H9 (cell line): ENCODE measurements around the gene ANO9. TPM values are rescaled to one million over a fixed set of nuclear protein-coding genes. Genes with fewer than 3 reads are reported as not detected.

Experiments
- DNase-seq: peaks from one replicate; pipeline ENCODE4 v3.0.0-alpha.2; 2017
- H2AFZ ChIP-seq: one replicate; pipeline ENCODE4 v1.6.1; 2013; ENCODE audit warnings: mild to moderate bottlenecking, low read length, control low read depth, moderate library complexity
- H2AK5ac ChIP-seq: 2 replicates; pipeline ENCODE4 v1.6.1; 2013; ENCODE audit warnings: low read length, control low read depth, mixed read lengths; ENCODE audit not compliant: insufficient read length
- H2BK120ac ChIP-seq: one replicate; pipeline ENCODE4 v1.6.1; 2013; ENCODE audit warnings: low read depth, mild to moderate bottlenecking, low read length, control low read depth, inconsistent platforms; ENCODE audit not compliant: poor library complexity, severe bottlenecking
- H2BK12ac ChIP-seq: 2 replicates; pipeline ENCODE4 v1.6.1; 2013; ENCODE audit warnings: low read length, control low read depth, mixed read lengths, low read depth; ENCODE audit not compliant: insufficient read length
- H2BK15ac ChIP-seq: 2 replicates; pipeline ENCODE4 v1.6.1; 2013; ENCODE audit warnings: low read depth, low read length, control low read depth
- H2BK20ac ChIP-seq: one replicate; pipeline ENCODE4 v1.6.1; 2013; ENCODE audit warnings: low read depth, mild to moderate bottlenecking, low read length, control low read depth, inconsistent platforms; ENCODE audit not compliant: poor library complexity, severe bottlenecking
- H2BK5ac ChIP-seq: 2 replicates; pipeline ENCODE4 v1.6.1; 2013; ENCODE audit warnings: low read length, control low read depth, mixed read lengths; ENCODE audit not compliant: insufficient read length
- H3K14ac ChIP-seq: 2 replicates; pipeline ENCODE4 v1.6.1; 2013; ENCODE audit warnings: low read length, control low read depth; ENCODE audit not compliant: insufficient read depth
- H3K18ac ChIP-seq: 2 replicates; pipeline ENCODE4 v1.6.1; 2013; ENCODE audit warnings: low read depth, mild to moderate bottlenecking, mixed read lengths, low read length, control low read depth; ENCODE audit not compliant: insufficient read length
- H3K23ac ChIP-seq: 2 replicates; pipeline ENCODE4 v1.6.1; 2013; ENCODE audit warnings: low read length, control low read depth, mixed read lengths, low read depth; ENCODE audit not compliant: insufficient read length
- H3K23me2 ChIP-seq: 2 replicates; pipeline ENCODE4 v1.6.1; 2013; ENCODE audit warnings: low read depth, mild to moderate bottlenecking, mixed read lengths, low read length, control low read depth; ENCODE audit not compliant: insufficient read length, poor library complexity, severe bottlenecking
- H3K27ac ChIP-seq: 2 replicates; pipeline ENCODE4 v1.5.1; 2013; ENCODE audit warnings: low read length, control low read depth, mixed read lengths, low read depth; ENCODE audit not compliant: insufficient read length
- H3K27me3 ChIP-seq: 2 replicates; pipeline ENCODE4 v1.6.1; 2013; ENCODE audit warnings: low read length, control low read depth, inconsistent platforms; ENCODE audit not compliant: insufficient read depth
- H3K4ac ChIP-seq: 2 replicates; pipeline ENCODE4 v1.6.1; 2013; ENCODE audit warnings: low read depth, mild to moderate bottlenecking, control low read depth, inconsistent platforms, low read length, moderate library complexity
- H3K4me1 ChIP-seq: 2 replicates; pipeline ENCODE4 v1.6.1; 2013; ENCODE audit warnings: low read length, control low read depth, inconsistent platforms; ENCODE audit not compliant: insufficient read depth
- H3K4me2 ChIP-seq: 2 replicates; pipeline ENCODE4 v1.6.1; 2013; ENCODE audit warnings: low read length, control low read depth, mixed read lengths; ENCODE audit not compliant: insufficient read length, insufficient read depth
- H3K56ac ChIP-seq: 2 replicates; pipeline ENCODE4 v1.6.1; 2013; ENCODE audit warnings: low read depth, mild to moderate bottlenecking, mixed read lengths, low read length, control low read depth; ENCODE audit not compliant: insufficient read length
- H3K79me1 ChIP-seq: 2 replicates; pipeline ENCODE4 v1.6.1; 2013; ENCODE audit warnings: low read depth, mild to moderate bottlenecking, moderate library complexity, low read length, control low read depth, inconsistent platforms; ENCODE audit not compliant: insufficient read depth, poor library complexity, severe bottlenecking
- H3K79me2 ChIP-seq: 2 replicates; pipeline ENCODE4 v1.6.1; 2013; ENCODE audit warnings: low read length, control low read depth, inconsistent platforms; ENCODE audit not compliant: insufficient read depth
- H3K9ac ChIP-seq: 2 replicates; pipeline ENCODE4 v1.6.1; 2013; ENCODE audit warnings: low read length, control low read depth, mixed read lengths; ENCODE audit not compliant: insufficient read length; ENCODE audit errors: extremely low read depth
- H3K9me3 ChIP-seq: one replicate; pipeline ENCODE4 v1.6.1; 2013; ENCODE audit warnings: low read depth, low read length, inconsistent platforms; ENCODE audit not compliant: control insufficient read depth
- H3T11ph ChIP-seq: one replicate; pipeline ENCODE4 v1.6.1; 2013; ENCODE audit warnings: mild to moderate bottlenecking, low read length, control low read depth, inconsistent platforms
- H4K20me1 ChIP-seq: one replicate; pipeline ENCODE4 v1.6.1; 2013; ENCODE audit not compliant: control insufficient read depth, insufficient read length, insufficient read depth
- H4K5ac ChIP-seq: 2 replicates; pipeline ENCODE4 v1.6.1; 2013; ENCODE audit warnings: low read depth, mild to moderate bottlenecking, mixed read lengths, low read length, control low read depth; ENCODE audit not compliant: insufficient read length
- H4K8ac ChIP-seq: replicated peaks from 2 replicates; pipeline ENCODE4 v1.6.1; 2013; ENCODE audit warnings: low read length, control low read depth, mixed read lengths, low read depth; ENCODE audit not compliant: insufficient read length
- H4K91ac ChIP-seq: 2 replicates; pipeline ENCODE4 v1.6.1; 2013; ENCODE audit warnings: low read depth, mild to moderate bottlenecking, moderate library complexity, mixed read lengths, low read length, control low read depth; ENCODE audit not compliant: insufficient read length
- H3K27ac Mint-ChIP-seq, 3 experiments: 2 replicates in 2 of 3; 3 replicates in 1 of 3; pipeline ENCODE4 v1.8.0; 2020 to 2021; ENCODE audit warnings: mixed read lengths in 3 of 3, mild to moderate bottlenecking in 1 of 3, moderate library complexity in 1 of 3
- H3K27me3 Mint-ChIP-seq: 2 replicates; pipeline ENCODE4 v1.8.0; 2021; ENCODE audit warnings: low read depth, mild to moderate bottlenecking, moderate library complexity, mixed read lengths
- H3K36me3 Mint-ChIP-seq, 3 experiments: 2 replicates in 2 of 3; 3 replicates in 1 of 3; pipeline ENCODE4 v1.8.0; 2020 to 2021; ENCODE audit warnings: low read depth in 3 of 3, mixed read lengths in 3 of 3; ENCODE audit not compliant: insufficient read depth in 1 of 3
- H3K4me1 Mint-ChIP-seq, 2 experiments: 2 replicates each; pipeline ENCODE4 v1.8.0; 2020; ENCODE audit warnings: mixed read lengths in 2 of 2
- H3K4me3 Mint-ChIP-seq, 2 experiments: 2 replicates in 1 of 2; 3 replicates in 1 of 2; pipeline ENCODE4 v1.8.0; 2020 to 2021; ENCODE audit warnings: mild to moderate bottlenecking in 2 of 2, mixed read lengths in 2 of 2, moderate library complexity in 1 of 2
- H3K9me3 Mint-ChIP-seq, 2 experiments: 2 replicates in 1 of 2; 3 replicates in 1 of 2; pipeline ENCODE4 v1.8.0; 2020; ENCODE audit warnings: mild to moderate bottlenecking in 2 of 2, mixed read lengths in 2 of 2, moderate library complexity in 1 of 2
- WGBS: extraction: QIAGEN DNeasy Blood & Tissue Kit; methylation state at CpG from one replicate; pipeline ENCODE4 v1.1.7; 2013; ENCODE audit warnings: missing lambda C conversion rate, low lambda C conversion rate, mixed read lengths; ENCODE audit not compliant: insufficient read length; ENCODE audit errors: extremely low coverage; 5-methylcytosine and 5-hydroxymethylcytosine counted together
- total RNA-seq: library from RNA; stranded (reverse); gene quantifications from 2 replicates; pipeline ENCODE4 v1.2.1, GENCODE V29; 2021
- TF ChIP-seq, protein P1 (sequence below): fragments of 200-600 bp; sonication (generic); conservative IDR thresholded peaks from 3 replicates; pipeline ENCODE4 v1.8.0; 2021; ENCODE audit warnings: antibody characterized with exemption, mild to moderate bottlenecking

ANO9 gene
- total RNA-seq, 1 experiment from 2014 or later = 13.1 TPM

DNA sequence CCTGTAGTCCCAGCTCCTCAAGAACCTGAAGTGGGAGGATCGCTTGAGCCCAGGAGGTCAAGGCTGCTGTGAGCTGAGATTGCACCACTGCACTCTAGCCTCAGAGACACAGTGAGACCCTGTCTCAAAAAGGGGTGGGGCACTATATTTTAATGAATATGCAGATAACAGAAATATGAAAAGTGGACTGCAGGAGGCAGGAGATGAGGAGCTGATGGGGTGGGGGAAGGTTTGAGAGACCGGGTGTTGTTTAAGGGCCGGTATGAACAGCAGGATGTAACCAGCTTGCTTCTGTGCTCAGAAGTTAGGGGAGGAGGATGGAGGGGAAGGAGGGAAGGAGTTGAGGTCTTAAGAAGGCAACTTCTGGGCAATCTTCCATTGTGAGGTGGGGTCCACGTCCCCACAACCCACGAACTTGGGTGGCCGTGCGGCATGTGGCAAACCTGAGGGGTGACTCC lies 73.8 kb downstream of the ANO9 start:
- Histone ChIP-seq H4K91ac (no peak overlapping the region), H3K27me3 (no peaks in the 10 kb centered on the region), H3K27ac (no peak overlapping the region), H3K9me3 (no peaks in the 10 kb centered on the region), H3K14ac (no peak overlapping the region), H4K8ac (no peak overlapping the region), H3K56ac (no peak overlapping the region), H2BK20ac (no peak overlapping the region), H3K18ac (no peak overlapping the region), H2BK15ac (no peak overlapping the region), H3K23ac (no peak overlapping the region), H3K79me2 (no peaks in the 10 kb centered on the region), H3T11ph (no peak overlapping the region), H2BK120ac (no peak overlapping the region), H4K20me1 (no peaks in the 10 kb centered on the region), H2BK5ac (no peak overlapping the region), H3K4me1 (no peaks in the 10 kb centered on the region), H2AK5ac (no peak overlapping the region), H3K9ac (no peak overlapping the region), H4K5ac (no peak overlapping the region), H3K23me2 (no peaks in the 10 kb centered on the region), H2BK12ac (no peak overlapping the region), H2AFZ (no peak overlapping the region), H3K4me2 (peak overlapping the region; percentile 69), H3K79me1 (peaks cover 9% of the 10 kb centered on the region), H3K4ac (no peak overlapping the region)
- H3K27me3 Mint-ChIP-seq = peaks cover 17% of the 10 kb centered on the region
- DNase-seq = no peak
- peaks cover 16 to 23% (median 18%) of the 10 kb centered on the region in 3 experiments for H3K36me3 Mint-ChIP-seq
- TF ChIP-seq, protein P1, sequence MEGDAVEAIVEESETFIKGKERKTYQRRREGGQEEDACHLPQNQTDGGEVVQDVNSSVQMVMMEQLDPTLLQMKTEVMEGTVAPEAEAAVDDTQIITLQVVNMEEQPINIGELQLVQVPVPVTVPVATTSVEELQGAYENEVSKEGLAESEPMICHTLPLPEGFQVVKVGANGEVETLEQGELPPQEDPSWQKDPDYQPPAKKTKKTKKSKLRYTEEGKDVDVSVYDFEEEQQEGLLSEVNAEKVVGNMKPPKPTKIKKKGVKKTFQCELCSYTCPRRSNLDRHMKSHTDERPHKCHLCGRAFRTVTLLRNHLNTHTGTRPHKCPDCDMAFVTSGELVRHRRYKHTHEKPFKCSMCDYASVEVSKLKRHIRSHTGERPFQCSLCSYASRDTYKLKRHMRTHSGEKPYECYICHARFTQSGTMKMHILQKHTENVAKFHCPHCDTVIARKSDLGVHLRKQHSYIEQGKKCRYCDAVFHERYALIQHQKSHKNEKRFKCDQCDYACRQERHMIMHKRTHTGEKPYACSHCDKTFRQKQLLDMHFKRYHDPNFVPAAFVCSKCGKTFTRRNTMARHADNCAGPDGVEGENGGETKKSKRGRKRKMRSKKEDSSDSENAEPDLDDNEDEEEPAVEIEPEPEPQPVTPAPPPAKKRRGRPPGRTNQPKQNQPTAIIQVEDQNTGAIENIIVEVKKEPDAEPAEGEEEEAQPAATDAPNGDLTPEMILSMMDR = no peak
- WGBS = no CpG with 5 or more reads among the region's 7 CpGs
- H3K27ac Mint-ChIP-seq = no peak overlapping the region; a peak in 3 of 7 replicates
- peaks cover 20 to 27% of the 10 kb centered on the region in 2 experiments for H3K4me1 Mint-ChIP-seq
- H3K9me3 Mint-ChIP-seq = peaks cover 3 to 4% of the 10 kb centered on the region in 2 experiments; a peak in 4 of 5 replicates
- peak overlapping the region; percentile 77 to 89 for H3K4me3 Mint-ChIP-seq

Other genes with a start within 250 kb of the ANO9 start
- not detected in 2 replicates for gene SCGB1C1, start 248.9 kb downstream of the ANO9 start, total RNA-seq
- 44.1 and 49.4 TPM in 2 replicates for gene BET1L, start 234.6 kb downstream of the ANO9 start, total RNA-seq
- gene RIC8A, start 234.3 kb downstream of the ANO9 start, total RNA-seq = 94.9 and 98.1 TPM in 2 replicates
- 13.2 and 13.9 TPM in 2 replicates for gene SIRT3, start 205.7 kb downstream of the ANO9 start, total RNA-seq
- 141 and 148 TPM in 2 replicates for gene PSMD13, start 205.0 kb downstream of the ANO9 start, total RNA-seq
- gene NLRP6, start 163.6 kb downstream of the ANO9 start, total RNA-seq = not detected in 2 replicates
- gene PGGHG, start 152.9 kb downstream of the ANO9 start, total RNA-seq = 57.9 and 58.3 TPM in 2 replicates
- gene IFITM5, start 142.5 kb downstream of the ANO9 start, total RNA-seq = not detected in 2 replicates
- 421 and 425 TPM in 2 replicates for gene IFITM2, start 134.2 kb downstream of the ANO9 start, total RNA-seq
- gene IFITM1, start 128.0 kb downstream of the ANO9 start, total RNA-seq = 498 and 500 TPM in 2 replicates
- gene IFITM3, start 121.2 kb downstream of the ANO9 start, total RNA-seq = 419 and 425 TPM in 2 replicates
- 101 and 105 TPM in 2 replicates for gene B4GALNT4, start 72.5 kb downstream of the ANO9 start, total RNA-seq
- 41.7 and 43.8 TPM in 2 replicates for gene PKP3, start 47.8 kb downstream of the ANO9 start, total RNA-seq
- 85.7 and 89.7 TPM in 2 replicates for gene SIGIRR, start 27.0 kb downstream of the ANO9 start, total RNA-seq
- gene PTDSS2, start 8.3 kb upstream of the ANO9 start, total RNA-seq = 53.4 and 55.3 TPM in 2 replicates
- gene RNH1, start 65.2 kb upstream of the ANO9 start, total RNA-seq = 60.0 and 67.0 TPM in 2 replicates
- 61.8 and 66.0 TPM in 2 replicates for gene HRAS, start 93.6 kb upstream of the ANO9 start, total RNA-seq
- 3.1 and 3.4 TPM in 2 replicates for gene LRRC56, start 95.5 kb upstream of the ANO9 start, total RNA-seq
- 4.2 and 4.7 TPM in 2 replicates for gene LMNTD2, start 118.7 kb upstream of the ANO9 start, total RNA-seq
- gene RASSF7, start 119.0 kb upstream of the ANO9 start, total RNA-seq = 26.3 and 30.0 TPM in 2 replicates
- gene PHRF1, start 134.5 kb upstream of the ANO9 start, total RNA-seq = 48.9 and 50.6 TPM in 2 replicates
- gene IRF7, start 173.9 kb upstream of the ANO9 start, total RNA-seq = 9.7 and 9.8 TPM in 2 replicates
- 0.46 TPM in 1 of 2 replicates, not detected in the other for gene CDHR5, start 182.9 kb upstream of the ANO9 start, total RNA-seq
- gene SCT, start 185.2 kb upstream of the ANO9 start, total RNA-seq = 1.8 and 2.3 TPM in 2 replicates
- gene DRD4, start 195.3 kb upstream of the ANO9 start, total RNA-seq = 6.2 and 6.8 TPM in 2 replicates